Heart left ventricle (tissue), 16 donors: ENCODE data around the gene DMAC2. TPM values are rescaled to one million over a fixed set of nuclear protein-coding genes. Genes with fewer than 3 reads are reported as not detected.
A peak's percentile ranks its signal among the peaks of the same experiment; 100 is the strongest.

Source experiments
- ATAC-seq, 4 donors: fragments of 200-7000 bp; cut with Tn5 transposase; one replicate each; pipeline ENCODE4 v1.9.1; 2020 to 2022; ENCODE audit warnings: moderate library complexity in 4 of 4, mild to moderate bottlenecking in 3 of 4, moderate number of reproducible peaks in 1 of 4
- DNase-seq, 5 donors: peaks; one replicate each; pipeline ENCODE4 v3.0.0-alpha.2; 2020
- H3K27ac ChIP-seq, 12 donors: fragments of 200-600 bp; sonication (generic) in 4 of 12; one replicate each; pipeline versions ENCODE4 v1.5.0 to v1.8.0; 2016 to 2022; ENCODE audit warnings: mild to moderate bottlenecking in 2 of 12
- H3K27me3 ChIP-seq, 9 donors: fragments of 200-600 bp; sonication (generic) in 2 of 9; one replicate each; pipeline versions ENCODE4 v1.5.1 to v1.8.0; 2016 to 2022; ENCODE audit warnings: mild to moderate bottlenecking in 3 of 9
- H3K36me3 ChIP-seq, 9 donors: fragments of 200-600 bp; sonication (generic) in 2 of 9; one replicate each; pipeline versions ENCODE4 v1.5.0 to v1.8.0; 2018 to 2022; ENCODE audit warnings: mild to moderate bottlenecking in 2 of 9
- H3K4me1 ChIP-seq, 12 donors: fragments of 200-600 bp; sonication (generic) in 4 of 12; one replicate each; pipeline versions ENCODE4 v1.5.0 to v1.8.0; 2016 to 2022; ENCODE audit warnings: mild to moderate bottlenecking in 3 of 12
- H3K4me3 ChIP-seq, 12 donors: fragments of 200-600 bp; sonication (generic) in 4 of 12; one replicate each; pipeline versions ENCODE4 v1.5.0 to v1.8.0; 2017 to 2022; ENCODE audit warnings: mild to moderate bottlenecking in 9 of 12, moderate library complexity in 4 of 12
- H3K9me3 ChIP-seq, 12 donors: fragments of 200-600 bp; sonication (generic) in 4 of 12; one replicate each; pipeline versions ENCODE4 v1.5.0 to v1.8.0; 2016 to 2022; ENCODE audit warnings: mild to moderate bottlenecking in 1 of 12
- POLR2A ChIP-seq, 2 donors: fragments of 450-650 bp; IDR thresholded peaks; one replicate each; pipeline ENCODE4 v1.6.1; 2017; ENCODE audit warnings: antibody characterized with exemption in 2 of 2, mild to moderate bottlenecking in 2 of 2, moderate library complexity in 2 of 2
- WGBS, 4 donors: extraction: QIAGEN DNeasy Blood & Tissue Kit in 2 of 4; methylation state at CpG; one replicate each; pipeline versions ENCODE4 v1.1.5 to v1.1.7; 2013 to 2018; 5-methylcytosine and 5-hydroxymethylcytosine counted together
- intact Hi-C, 10 donors: fragments of 100-400 bp; cut with DNase I; formaldehyde crosslinking; loops; one replicate each; pipeline versions ENCODE4 v1.11.1 to v1.14.2; 2022
- polyA plus RNA-seq, 2 donors: library from polyadenylated mRNA; stranded (reverse); fragments of 200-250 nt; gene quantifications; one replicate each; pipeline ENCODE4 v1.2.3, GENCODE V29; 2013
- total RNA-seq, 9 donors: library from RNA; depleted of rRNA in 2 of 9; stranded (reverse); fragments of >200 nt in 2 of 9; fragmentation: NEBNext Ultra II Directional in 3 of 9; extraction: Animal tissue kit (Norgen Biotek cat#: 25700) in 3 of 9; gene quantifications; one replicate each; pipeline versions ENCODE4 v1.1.0 to v1.2.4, GENCODE V29; 2016 to 2023
- TF ChIP-seq, protein P1 (sequence below), 12 donors: fragments of 200-600 bp; sonication (generic) in 4 of 12; IDR thresholded peaks; one replicate each; pipeline versions ENCODE4 v1.5.0 to v1.8.0; 2018 to 2022; ENCODE audit warnings: antibody characterized with exemption in 12 of 12, mild to moderate bottlenecking in 5 of 12
- donor health status: ischemic (EF 13 %, LVEDD 7.1; RV severe dilation, severe dysfunction).
- donor health status: healthy with polysubstance abuse.
- donor health status: DM: no; HTN: yes; CAD: no.
- donor health status: DM: no; HTN: no; CAD: no.
- donor health status: ischemic (EF 25% LVEDD 6.9; RV normal size, moderate dysfunction).
- donor health status: ischemic (EF 25% LVEDD 5.7; RV mildly dilated, moderate dysfunction).
- donor health status: healthy.
- donor health status: DM: yes; HTN: yes; CAD: no.
- donor health status: ischemic (EF 35%, LVEDD 5.7; RV mildly dilated, moderate dysfunction).
- donor health status: nonischemic (EF 11% LVEDD 7.7; RV severe dilation, severe dysfunction).
- donor health status: DM: yes; HTN: yes; CAD: no.
- donor health status: PGD.
- donor health status: ischemic (EF 29% LVEDD 5.4; RV normal size, mild dysfunction).
- donor health status: nonischemic (EF 23%, LVEDD 6.1; RV moderate dilation, normal function).

Gene DMAC2
- total and polyA plus RNA-seq, 11 donors: 67.9 to 138 (median 114) TPM

DNA sequence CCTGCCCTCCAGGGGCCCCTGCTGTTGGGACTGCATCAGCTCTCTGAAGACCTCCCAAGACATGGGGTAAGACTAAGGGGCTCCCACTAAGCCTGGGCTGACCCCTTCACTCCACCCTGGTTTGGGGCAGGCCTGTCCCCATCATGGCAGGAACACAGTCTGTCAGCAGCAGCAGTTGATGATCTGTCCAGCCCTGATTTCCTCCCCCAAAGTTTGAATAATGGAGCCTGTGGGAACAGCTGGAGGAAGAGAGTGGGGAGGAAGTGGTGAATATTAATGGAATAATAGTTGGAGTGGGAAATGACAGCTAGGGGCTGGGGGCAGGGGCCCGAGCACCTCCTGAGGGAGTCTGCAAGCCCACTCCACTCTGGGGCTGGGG is 11.2 kb downstream of the DMAC2 start:
- intact Hi-C loops: loop anchor here in 2 of 10 donors (5.0 to 10.0 kb wide), 2 partner anchors 106 to 114 kb away; partner anchors contain the start of gene CCDC97 (in 1 of the 2)
- no peak for DNase-seq
- H3K4me3 ChIP-seq: peak overlapping the region in 10 of 12 donors; percentile 40 to 84 (median 64)
- peak overlapping the region; percentile 51 to 95 (median 92) for H3K27ac ChIP-seq
- H3K4me1 ChIP-seq: peaks cover 7 to 80% (median 50%) of the 10 kb centered on the region in 12 donors
- no peak for ATAC-seq
- WGBS, 4 donors: 40 to 60% (median 57%) methylated on average over 1 of the region's 1 CpG
- no peaks in the 10 kb centered on the region for H3K9me3 ChIP-seq
- no peak for TF ChIP-seq POLR2A (IDR thresholded peaks at IDR 0.05)
- TF ChIP-seq, protein P1, sequence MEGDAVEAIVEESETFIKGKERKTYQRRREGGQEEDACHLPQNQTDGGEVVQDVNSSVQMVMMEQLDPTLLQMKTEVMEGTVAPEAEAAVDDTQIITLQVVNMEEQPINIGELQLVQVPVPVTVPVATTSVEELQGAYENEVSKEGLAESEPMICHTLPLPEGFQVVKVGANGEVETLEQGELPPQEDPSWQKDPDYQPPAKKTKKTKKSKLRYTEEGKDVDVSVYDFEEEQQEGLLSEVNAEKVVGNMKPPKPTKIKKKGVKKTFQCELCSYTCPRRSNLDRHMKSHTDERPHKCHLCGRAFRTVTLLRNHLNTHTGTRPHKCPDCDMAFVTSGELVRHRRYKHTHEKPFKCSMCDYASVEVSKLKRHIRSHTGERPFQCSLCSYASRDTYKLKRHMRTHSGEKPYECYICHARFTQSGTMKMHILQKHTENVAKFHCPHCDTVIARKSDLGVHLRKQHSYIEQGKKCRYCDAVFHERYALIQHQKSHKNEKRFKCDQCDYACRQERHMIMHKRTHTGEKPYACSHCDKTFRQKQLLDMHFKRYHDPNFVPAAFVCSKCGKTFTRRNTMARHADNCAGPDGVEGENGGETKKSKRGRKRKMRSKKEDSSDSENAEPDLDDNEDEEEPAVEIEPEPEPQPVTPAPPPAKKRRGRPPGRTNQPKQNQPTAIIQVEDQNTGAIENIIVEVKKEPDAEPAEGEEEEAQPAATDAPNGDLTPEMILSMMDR (IDR thresholded peaks at IDR 0.05): peak in 1 of 12 donors; percentile 2
- H3K27me3 ChIP-seq: no peaks in the 10 kb centered on the region
- peaks cover 0 to 50% (median 34%) of the 10 kb centered on the region in 9 donors for H3K36me3 ChIP-seq

DNA sequence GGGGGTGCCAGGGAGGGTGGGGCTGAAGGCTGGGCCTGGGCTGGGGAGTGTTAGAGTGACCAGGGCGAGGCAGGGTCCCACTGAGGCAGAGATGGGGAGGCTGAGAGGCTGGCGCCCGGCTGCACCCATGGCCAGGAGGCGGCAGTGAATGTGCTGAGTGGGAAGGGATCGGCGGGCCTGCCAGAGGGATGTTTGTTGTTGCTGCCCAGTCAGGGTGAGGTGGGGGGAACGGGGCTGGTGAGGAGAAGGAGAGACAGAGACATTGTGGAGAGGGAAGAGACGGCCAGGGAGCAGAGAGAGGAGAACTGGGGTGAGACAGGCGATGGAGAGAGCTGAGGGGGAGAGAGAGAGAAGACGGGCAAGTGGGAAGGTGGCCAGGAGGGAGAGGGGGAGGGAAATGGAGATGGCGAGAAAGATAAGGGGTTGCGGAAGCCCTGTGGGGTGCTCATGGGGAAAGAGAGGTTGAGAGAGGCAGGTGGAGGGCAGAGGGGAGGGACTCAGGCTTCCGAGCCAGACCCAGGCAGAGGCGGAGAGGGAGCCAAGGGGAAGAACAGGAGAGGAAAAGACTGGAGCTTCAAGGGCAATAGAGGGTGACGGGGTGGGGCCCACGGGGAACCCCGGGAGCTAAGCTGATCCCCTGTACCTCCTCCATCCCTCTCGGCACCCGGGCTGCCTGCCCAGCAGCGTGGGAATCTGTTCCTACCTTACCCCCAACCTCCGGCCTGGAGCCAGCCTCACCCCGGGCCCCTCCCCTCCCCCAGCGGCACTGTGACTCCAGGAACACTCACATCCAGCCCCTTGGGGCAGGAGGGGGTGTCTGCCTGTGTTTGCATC is 11.8 kb downstream of the DMAC2 start:
- H3K36me3 ChIP-seq: peaks cover 0 to 50% (median 34%) of the 10 kb centered on the region in 9 donors
- 1 to 3% (median 3%) methylated on average over 23 of the region's 23 CpGs for WGBS, 4 donors
- H3K27ac ChIP-seq: peak overlapping the region; percentile 51 to 95 (median 92)
- peak overlapping the region; percentile 14 to 84 (median 62) for H3K4me3 ChIP-seq
- intact Hi-C loops: loop anchor here in 3 of 10 donors (2.0 to 10.0 kb wide), 4 partner anchors 17 to 113 kb away; partner anchors contain the start of gene CCDC97 (in 1 of the 3)
- peak in 3 of 5 donors; percentile 39 to 72 (median 45) for DNase-seq
- H3K27me3 ChIP-seq: no peaks in the 10 kb centered on the region
- H3K9me3 ChIP-seq: no peaks in the 10 kb centered on the region
- H3K4me1 ChIP-seq: peaks cover 7 to 82% (median 48%) of the 10 kb centered on the region in 12 donors
- ATAC-seq: peak; percentile 4 to 24 (median 21)
- TF ChIP-seq, protein P1 (IDR thresholded peaks at IDR 0.05): peak in 1 of 12 donors; percentile 8
- no peak for TF ChIP-seq POLR2A (IDR thresholded peaks at IDR 0.05)

DNA sequence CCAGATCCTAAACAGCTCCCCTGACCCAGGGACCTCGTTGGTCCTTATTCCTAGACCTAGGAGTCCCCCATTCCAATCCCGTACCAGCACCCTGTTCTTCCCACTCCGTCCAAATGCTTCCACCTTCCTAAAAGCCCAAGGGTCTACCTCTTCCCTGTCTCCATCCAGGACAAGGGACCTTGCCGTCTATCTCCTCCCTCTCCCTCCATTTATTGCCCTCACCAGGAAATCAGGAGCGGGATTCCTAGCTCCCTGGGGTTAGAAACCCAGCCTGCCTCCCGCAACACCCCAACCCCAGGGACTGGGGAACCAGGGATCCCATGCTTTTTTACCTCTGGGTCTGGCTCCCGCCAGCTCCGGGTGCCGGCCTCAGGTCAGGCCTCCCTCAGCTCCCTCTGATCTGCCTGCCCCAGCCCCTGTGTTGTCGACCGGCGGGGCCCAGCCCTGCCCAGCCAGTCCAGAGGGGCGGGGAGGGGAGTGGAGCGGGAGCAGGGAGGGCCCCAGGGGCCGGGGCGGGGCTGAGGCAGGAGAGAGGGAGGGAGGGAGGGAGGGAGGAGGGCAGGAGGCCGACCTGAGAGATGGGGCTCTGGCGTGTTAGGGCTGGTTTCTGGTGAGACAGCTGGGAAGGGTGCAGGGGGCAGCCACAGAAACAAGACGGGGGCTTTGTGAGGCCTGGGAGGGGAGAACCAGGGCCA is 12.6 kb downstream of the DMAC2 start, which contains the start of gene B3GNT8:
Gene B3GNT8 (minus strand): TSS at position 423 of the 695 bp plus-strand sequence. CDS start 596 bp downstream, outside the sequence.
- Histone ChIP-seq H3K36me3 (peaks cover 0 to 56% (median 40%) of the 10 kb centered on the region in 9 donors), H3K4me1 (peaks cover 7 to 82% (median 52%) of the 10 kb centered on the region in 12 donors), H3K4me3 (peak within 1 kb of the TSS; percentile 16 to 84 (median 62)), H3K27me3 (no peaks in the 10 kb centered on the region), H3K27ac (peak within 1 kb of the TSS; percentile 54 to 95 (median 92)), H3K9me3 (no peaks in the 10 kb centered on the region)
- ATAC-seq: peak; percentile 70 to 87 (median 85)
- TF ChIP-seq, protein P1 (IDR thresholded peaks at IDR 0.05): no peak
- peak; percentile 30 to 84 for TF ChIP-seq POLR2A (IDR thresholded peaks at IDR 0.05)
- peak; percentile 89 to 93 (median 92) for DNase-seq
- intact Hi-C loops: loop anchor here in 3 of 10 donors (2.0 to 10.0 kb wide), 4 partner anchors 16 to 112 kb away; partner anchors contain the start of gene CCDC97 (in 1 of the 3)
- 2 to 7% (median 5%) methylated on average over 15 to 19 of the region's 19 CpGs for WGBS, 4 donors
